ENCODE measurements around the gene PIK3R1.

- TF ChIP-seq CTCF (IDR thresholded peaks at IDR 0.05), result no peak
- TF ChIP-seq POLR2A (IDR thresholded peaks at IDR 0.05), result no peak
Measured at GRCh38 chr5:68170826-68171558, 44.6 kb upstream of the PIK3R1 start.
